Measurements from ENCODE around the gene APC2. TPM values are rescaled to one million over a fixed set of nuclear protein-coding genes. Genes with fewer than 3 reads are reported as not detected.

APC2 gene
- total RNA-seq, 2 donors from 2014 or later: 0.05 to 2.2 TPM

DNA sequence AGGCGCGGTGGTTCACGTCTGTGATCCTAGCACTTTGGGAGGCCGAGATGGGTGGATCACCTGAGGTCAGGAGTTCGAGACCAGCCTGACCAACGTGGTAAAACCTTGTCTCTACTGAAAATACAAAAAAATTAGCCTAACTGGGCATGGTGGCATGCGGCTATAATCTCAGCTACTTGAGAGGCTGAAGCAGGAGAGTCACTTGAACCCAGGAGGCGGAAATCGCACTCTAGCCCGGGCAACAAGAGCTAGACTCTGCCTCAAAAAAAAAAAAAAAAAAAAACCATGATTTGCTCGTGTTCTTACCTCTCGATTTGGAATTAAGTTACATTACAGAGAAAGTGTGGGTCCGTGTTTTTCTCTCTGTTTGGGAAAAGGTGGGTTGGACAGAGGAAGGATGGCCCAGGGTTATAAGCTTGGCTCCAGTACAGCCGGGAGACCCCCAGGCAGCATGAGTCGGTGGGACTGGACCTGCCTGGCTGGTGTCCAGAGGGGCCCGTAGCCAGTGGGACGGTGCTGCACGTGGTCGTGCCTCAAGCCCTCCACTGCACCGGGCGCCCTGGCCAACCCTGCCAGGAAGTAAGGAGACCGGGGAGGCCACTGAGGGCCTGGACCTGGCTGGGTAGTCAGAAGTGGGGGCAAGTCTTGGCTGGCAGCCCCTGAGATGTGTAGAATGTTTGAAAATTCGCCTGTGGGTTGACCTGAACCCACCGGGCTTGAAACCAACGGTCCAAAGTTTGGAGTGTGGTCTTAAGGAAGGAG lies 8.1 kb upstream of the APC2 start:
- 80% methylated on average over 25 of the region's 25 CpGs for whole genome bisulfite sequencing
- intact Hi-C loops (cut with DNase I): no loop called here

DNA sequence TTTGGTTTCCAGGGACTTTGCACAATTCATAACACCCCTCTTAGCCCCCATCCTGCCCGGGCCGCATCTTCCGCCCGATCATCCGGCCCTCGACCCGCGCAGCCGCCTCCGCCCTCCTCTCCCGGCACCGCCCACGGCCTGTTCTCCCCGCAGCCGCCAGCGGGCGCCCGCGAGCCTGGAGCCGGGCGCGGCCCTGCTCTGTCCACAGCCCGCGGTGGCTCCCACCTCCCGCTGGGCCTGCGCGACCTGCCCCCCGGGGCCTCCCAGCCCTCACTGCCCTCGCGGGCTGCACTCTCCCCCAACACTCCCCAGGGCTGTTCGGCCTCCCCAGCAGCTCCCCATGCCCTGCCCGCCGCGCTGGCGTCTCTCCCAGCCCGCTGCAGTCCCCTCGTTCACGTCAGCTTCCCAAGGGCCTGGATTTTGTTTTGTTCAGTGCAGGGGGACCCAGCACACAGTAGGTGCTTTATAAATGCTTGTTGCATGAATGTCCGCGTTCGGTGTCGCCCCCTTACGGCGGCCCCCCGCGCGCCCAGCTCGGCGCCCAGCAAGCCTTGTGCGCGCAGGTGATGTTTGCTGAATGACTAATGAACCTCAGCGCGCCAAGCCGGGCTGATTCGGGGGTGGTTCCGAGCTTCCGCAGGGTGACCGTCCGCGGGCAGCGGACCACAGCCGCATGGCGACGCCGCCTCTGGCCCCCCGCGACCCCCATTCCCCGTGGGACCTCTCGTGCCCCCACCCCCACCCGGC lies 4.6 kb upstream of the APC2 start:
- Histone ChIP-seq H3K9me3 (no peaks in the 10 kb centered on the region), H3K36me3 (peaks cover 4 to 8% of the 10 kb centered on the region in 2 donors), H3K4me3 (peak overlapping the region; percentile 6 to 33), H3K27me3 (replicated peaks; ENCODE audit: insufficient read depth) (peaks cover 31% of the 10 kb centered on the region), H3K4me1 (replicated peaks) (peaks cover 6% of the 10 kb centered on the region), H3K27ac (no peak overlapping the region)
- TF ChIP-seq, protein P1, sequence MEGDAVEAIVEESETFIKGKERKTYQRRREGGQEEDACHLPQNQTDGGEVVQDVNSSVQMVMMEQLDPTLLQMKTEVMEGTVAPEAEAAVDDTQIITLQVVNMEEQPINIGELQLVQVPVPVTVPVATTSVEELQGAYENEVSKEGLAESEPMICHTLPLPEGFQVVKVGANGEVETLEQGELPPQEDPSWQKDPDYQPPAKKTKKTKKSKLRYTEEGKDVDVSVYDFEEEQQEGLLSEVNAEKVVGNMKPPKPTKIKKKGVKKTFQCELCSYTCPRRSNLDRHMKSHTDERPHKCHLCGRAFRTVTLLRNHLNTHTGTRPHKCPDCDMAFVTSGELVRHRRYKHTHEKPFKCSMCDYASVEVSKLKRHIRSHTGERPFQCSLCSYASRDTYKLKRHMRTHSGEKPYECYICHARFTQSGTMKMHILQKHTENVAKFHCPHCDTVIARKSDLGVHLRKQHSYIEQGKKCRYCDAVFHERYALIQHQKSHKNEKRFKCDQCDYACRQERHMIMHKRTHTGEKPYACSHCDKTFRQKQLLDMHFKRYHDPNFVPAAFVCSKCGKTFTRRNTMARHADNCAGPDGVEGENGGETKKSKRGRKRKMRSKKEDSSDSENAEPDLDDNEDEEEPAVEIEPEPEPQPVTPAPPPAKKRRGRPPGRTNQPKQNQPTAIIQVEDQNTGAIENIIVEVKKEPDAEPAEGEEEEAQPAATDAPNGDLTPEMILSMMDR (IDR thresholded peaks at IDR 0.05): peak; percentile 63 to 90 (median 82)
- no peak for TF ChIP-seq POLR2AphosphoS5 (IDR thresholded peaks at IDR 0.05)
- 2% methylated on average over 69 of the region's 70 CpGs for WGBS
- intact Hi-C loops (cut with DNase I): no loop called here
- peak; percentile 37 for DNase-seq (ENCODE audit: low spot score)

More for the DNA sequence above, 8.1 kb upstream of the APC2 start:
- Histone ChIP-seq H3K36me3 (peaks cover 4 to 13% of the 10 kb centered on the region in 2 donors), H3K4me3 (no peak overlapping the region), H3K9me3 (no peaks in the 10 kb centered on the region), H3K4me1 (replicated peaks) (peaks cover 19% of the 10 kb centered on the region), H3K27ac (no peak overlapping the region), H3K27me3 (replicated peaks; ENCODE audit: insufficient read depth) (peaks cover 11% of the 10 kb centered on the region)
- DNase-seq (ENCODE audit: low spot score): no peak
- TF ChIP-seq POLR2AphosphoS5 (IDR thresholded peaks at IDR 0.05): no peak
- no peak for TF ChIP-seq POLR2A (IDR thresholded peaks at IDR 0.05)
- TF ChIP-seq, protein P1 (IDR thresholded peaks at IDR 0.05): no peak

DNA sequence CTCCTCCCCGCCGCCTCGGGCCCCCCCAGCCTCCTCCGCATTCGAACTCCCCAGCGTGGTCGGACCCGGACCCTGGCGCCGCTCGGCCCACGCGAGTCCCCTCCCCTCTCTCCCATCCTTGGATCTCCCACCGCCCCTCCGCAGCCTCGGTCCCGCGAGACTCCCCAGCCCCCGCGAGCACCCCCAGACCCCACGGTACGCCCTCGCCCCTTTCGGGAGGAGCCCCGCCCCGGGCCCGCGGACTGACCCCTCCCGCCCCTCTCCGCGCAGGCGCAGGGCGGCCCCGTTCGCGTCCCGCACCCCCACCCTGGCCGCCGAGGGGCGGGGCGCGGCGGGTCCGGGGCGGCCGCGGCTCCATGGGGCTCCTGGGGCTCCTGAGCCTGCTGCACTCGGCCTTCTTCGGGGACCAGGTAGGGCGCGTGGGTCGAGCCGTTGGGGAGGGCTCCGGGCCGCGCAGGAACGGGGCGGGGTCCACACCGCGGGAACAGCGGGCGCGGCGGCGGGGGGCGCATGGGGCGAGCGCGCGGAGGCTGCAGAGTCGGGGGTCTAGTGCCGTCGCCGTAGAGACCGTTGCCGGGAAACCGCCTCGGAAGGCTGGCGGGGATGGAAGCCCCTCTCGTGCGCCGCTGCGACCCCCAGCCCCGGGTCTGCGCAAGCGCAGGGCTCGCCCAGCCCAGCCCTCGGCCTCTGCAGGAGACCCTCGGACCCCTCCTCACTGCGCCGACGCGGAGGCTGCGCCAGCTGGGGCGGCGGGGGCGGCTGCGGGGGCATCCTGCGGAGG lies 3.8 kb upstream of the APC2 start:
- Histone ChIP-seq H3K4me3 (peak overlapping the region; percentile 6 to 33), H3K27me3 (replicated peaks; ENCODE audit: insufficient read depth) (peaks cover 37% of the 10 kb centered on the region)
- TF ChIP-seq POLR2A (IDR thresholded peaks at IDR 0.05): no peak
- TF ChIP-seq, protein P1 (IDR thresholded peaks at IDR 0.05): no peak
- TF ChIP-seq POLR2AphosphoS5 (IDR thresholded peaks at IDR 0.05): no peak

DNA sequence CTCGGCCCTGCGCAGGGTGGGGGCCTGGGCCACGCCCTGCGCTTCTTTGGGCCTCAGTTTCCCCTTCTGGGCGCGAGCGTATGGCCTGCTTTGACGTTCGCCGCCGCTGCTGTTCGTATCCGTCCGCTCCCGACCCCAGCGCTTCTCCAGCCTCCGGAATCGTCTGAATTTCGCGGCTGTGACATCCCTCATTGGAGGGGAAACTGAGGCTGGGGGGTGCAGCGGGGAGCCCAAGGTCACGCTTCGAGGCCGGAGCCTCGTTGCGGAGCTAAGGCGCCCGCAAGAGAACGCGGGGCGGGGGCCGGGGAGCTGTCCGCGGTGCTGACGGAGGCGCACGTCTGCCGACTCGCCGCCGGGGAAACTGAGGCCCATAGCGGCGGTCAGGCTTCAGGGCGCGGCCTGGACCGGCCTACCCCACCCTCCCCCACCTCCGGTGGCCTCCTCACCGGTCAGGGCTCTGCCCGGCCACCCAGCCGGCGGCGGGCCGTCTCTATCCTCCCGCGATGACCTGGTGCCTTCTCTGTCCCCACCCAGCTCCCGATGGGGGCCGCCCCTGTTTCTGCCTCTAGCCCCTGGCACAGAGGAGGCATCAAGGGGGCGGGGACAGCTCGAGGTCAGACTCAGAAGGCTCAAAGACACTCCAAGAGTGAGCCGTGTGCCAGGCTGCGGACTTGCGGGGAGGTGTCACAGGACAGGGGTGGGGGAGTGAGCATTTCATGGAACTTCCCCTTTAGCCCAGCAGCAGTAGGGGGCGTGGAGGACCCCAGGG lies 3.0 kb upstream of the APC2 start:
- no peaks in the 10 kb centered on the region for H3K9me3 ChIP-seq
- peak overlapping the region in 1 of 2 donors; percentile 33 for H3K4me3 ChIP-seq
- intact Hi-C loops (cut with DNase I): no loop called here
- no peak overlapping the region for H3K27ac ChIP-seq
- no peaks in the 10 kb centered on the region for H3K36me3 ChIP-seq
- 3% methylated on average over 58 of the region's 63 CpGs for WGBS
- peaks cover 5% of the 10 kb centered on the region for H3K4me1 ChIP-seq (replicated peaks)
- H3K27me3 ChIP-seq (replicated peaks; ENCODE audit: insufficient read depth): peaks cover 44% of the 10 kb centered on the region
- TF ChIP-seq POLR2A (IDR thresholded peaks at IDR 0.05) (no peak), POLR2AphosphoS5 (IDR thresholded peaks at IDR 0.05) (no peak)
- TF ChIP-seq, protein P1 (IDR thresholded peaks at IDR 0.05): no peak
- no peak for DNase-seq (ENCODE audit: low spot score)

More for the DNA sequence above, 3.8 kb upstream of the APC2 start:
- DNase-seq (ENCODE audit: low spot score): no peak
- Histone ChIP-seq H3K4me1 (replicated peaks) (peaks cover 5% of the 10 kb centered on the region), H3K9me3 (no peaks in the 10 kb centered on the region), H3K36me3 (no peaks in the 10 kb centered on the region), H3K27ac (no peak overlapping the region)
- intact Hi-C loops (cut with DNase I): no loop called here
- WGBS: 3% methylated on average over 77 of the region's 99 CpGs

Measured in prostate gland (tissue), 2 donors.